ENCODE data around the gene PSMD11.

DNA sequence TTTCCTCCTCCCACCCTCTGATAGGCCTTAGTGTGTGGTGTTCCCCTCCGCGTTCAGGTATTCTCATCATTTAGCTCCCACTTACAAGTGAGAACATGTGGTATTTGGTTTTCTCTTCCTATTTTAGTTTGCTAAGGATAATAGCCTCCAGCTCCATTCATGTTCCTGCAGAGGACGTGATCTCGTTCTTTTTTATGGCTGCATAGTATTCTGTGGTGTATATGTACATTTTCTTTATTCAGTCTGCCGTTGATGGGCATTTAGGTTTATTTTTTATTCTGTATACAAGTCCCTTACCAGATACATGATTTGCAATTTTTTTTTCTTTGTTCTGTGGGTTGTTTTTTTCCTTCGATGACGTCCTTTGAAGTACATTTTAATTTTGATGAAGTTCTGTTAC lies 23.6 kb downstream of the PSMD11 start:
- TF ChIP-seq, protein P1, sequence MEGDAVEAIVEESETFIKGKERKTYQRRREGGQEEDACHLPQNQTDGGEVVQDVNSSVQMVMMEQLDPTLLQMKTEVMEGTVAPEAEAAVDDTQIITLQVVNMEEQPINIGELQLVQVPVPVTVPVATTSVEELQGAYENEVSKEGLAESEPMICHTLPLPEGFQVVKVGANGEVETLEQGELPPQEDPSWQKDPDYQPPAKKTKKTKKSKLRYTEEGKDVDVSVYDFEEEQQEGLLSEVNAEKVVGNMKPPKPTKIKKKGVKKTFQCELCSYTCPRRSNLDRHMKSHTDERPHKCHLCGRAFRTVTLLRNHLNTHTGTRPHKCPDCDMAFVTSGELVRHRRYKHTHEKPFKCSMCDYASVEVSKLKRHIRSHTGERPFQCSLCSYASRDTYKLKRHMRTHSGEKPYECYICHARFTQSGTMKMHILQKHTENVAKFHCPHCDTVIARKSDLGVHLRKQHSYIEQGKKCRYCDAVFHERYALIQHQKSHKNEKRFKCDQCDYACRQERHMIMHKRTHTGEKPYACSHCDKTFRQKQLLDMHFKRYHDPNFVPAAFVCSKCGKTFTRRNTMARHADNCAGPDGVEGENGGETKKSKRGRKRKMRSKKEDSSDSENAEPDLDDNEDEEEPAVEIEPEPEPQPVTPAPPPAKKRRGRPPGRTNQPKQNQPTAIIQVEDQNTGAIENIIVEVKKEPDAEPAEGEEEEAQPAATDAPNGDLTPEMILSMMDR (IDR thresholded peaks at IDR 0.05): no peak
- TF ChIP-seq POLR2A (IDR thresholded peaks at IDR 0.05): no peak
